Activated B cell treated with CpG ODN at 0.5 μM for 24 hours (primary cell): ENCODE data around the gene CDHR2. TPM values are rescaled to one million over a fixed set of nuclear protein-coding genes. Genes with fewer than 3 reads are reported as not detected.

ENCODE experiments used
- ATAC-seq: fragments of 200-7000 bp; cut with Tn5 transposase; one replicate; pipeline ENCODE4 v1.10.0; 2021; ENCODE audit warnings: low read depth, mild to moderate bottlenecking, moderate library complexity
- CTCF ChIA-PET: fragments of 350-600 bp; sonication (Branson Sonifier 250); formaldehyde crosslinking; loops from one replicate; lab custom pipeline; 2021; ENCODE audit warnings: antibody characterized with exemption; lab: Charles Lee
- POLR2A ChIA-PET: fragments of 350-600 bp; sonication (Branson Sonifier 250); formaldehyde crosslinking; loops from one replicate; lab custom pipeline; 2021; ENCODE audit warnings: antibody characterized with exemption; lab: Charles Lee
- DNase-seq: peaks from one replicate; pipeline ENCODE4 v3.0.0; 2022
- H3K27ac Mint-ChIP-seq: one replicate; pipeline ENCODE4 v1.8.0; 2020; ENCODE audit warnings: mixed read lengths
- H3K27me3 Mint-ChIP-seq: one replicate; pipeline ENCODE4 v1.8.0; 2021; ENCODE audit warnings: mixed read lengths
- H3K36me3 Mint-ChIP-seq: one replicate; pipeline ENCODE4 v1.8.0; 2021; ENCODE audit warnings: low read depth, mixed read lengths
- H3K4me1 Mint-ChIP-seq: one replicate; pipeline ENCODE4 v1.8.0; 2021; ENCODE audit warnings: mixed read lengths
- H3K4me3 Mint-ChIP-seq: one replicate; pipeline ENCODE4 v1.8.0; 2020; ENCODE audit warnings: mild to moderate bottlenecking, mixed read lengths
- H3K9me3 Mint-ChIP-seq: one replicate; pipeline ENCODE4 v1.8.0; 2020; ENCODE audit warnings: mixed read lengths
- intact Hi-C: fragments of 100-400 bp; cut with micrococcal nuclease; formaldehyde crosslinking; loops from one replicate; pipeline ENCODE4 v1.15.1; 2024
- total RNA-seq: library from RNA; stranded (reverse); gene quantifications from 2 replicates; pipeline ENCODE4 v1.2.3, GENCODE V29; 2022
- TF ChIP-seq, protein P1 (sequence below): fragments of 200-600 bp; IDR thresholded peaks from one replicate; pipeline ENCODE4 v1.8.0; 2022; ENCODE audit warnings: antibody characterized with exemption, mild to moderate bottlenecking

Gene CDHR2
- total RNA-seq, 1 donor from 2014 or later, result 0.31 TPM

GRCh38 chr5:176528761-176529115 lies 20.4 kb upstream of the CDHR2 start:
- intact Hi-C loops, result no loop called here
- Mint-ChIP-seq H3K27ac (peak overlapping the region; percentile 85), H3K4me3 (no peak overlapping the region), H3K4me1 (peaks cover 44% of the 10 kb centered on the region), H3K36me3 (peaks cover 38% of the 10 kb centered on the region), H3K9me3 (no peaks in the 10 kb centered on the region), H3K27me3 (no peaks in the 10 kb centered on the region)
- no peak for ATAC-seq
- ChIA-PET CTCF (interaction anchor here (1.7 kb wide), 1 partner anchor 14 kb away, joined by 9 read pairs; no protein-coding TSS in a partner anchor), POLR2A (interaction anchor here (2.5 kb wide), 1 partner anchor 9 kb away, joined by 13 read pairs; the partner anchor contains the start of gene RNF44)
- TF ChIP-seq, protein P1, sequence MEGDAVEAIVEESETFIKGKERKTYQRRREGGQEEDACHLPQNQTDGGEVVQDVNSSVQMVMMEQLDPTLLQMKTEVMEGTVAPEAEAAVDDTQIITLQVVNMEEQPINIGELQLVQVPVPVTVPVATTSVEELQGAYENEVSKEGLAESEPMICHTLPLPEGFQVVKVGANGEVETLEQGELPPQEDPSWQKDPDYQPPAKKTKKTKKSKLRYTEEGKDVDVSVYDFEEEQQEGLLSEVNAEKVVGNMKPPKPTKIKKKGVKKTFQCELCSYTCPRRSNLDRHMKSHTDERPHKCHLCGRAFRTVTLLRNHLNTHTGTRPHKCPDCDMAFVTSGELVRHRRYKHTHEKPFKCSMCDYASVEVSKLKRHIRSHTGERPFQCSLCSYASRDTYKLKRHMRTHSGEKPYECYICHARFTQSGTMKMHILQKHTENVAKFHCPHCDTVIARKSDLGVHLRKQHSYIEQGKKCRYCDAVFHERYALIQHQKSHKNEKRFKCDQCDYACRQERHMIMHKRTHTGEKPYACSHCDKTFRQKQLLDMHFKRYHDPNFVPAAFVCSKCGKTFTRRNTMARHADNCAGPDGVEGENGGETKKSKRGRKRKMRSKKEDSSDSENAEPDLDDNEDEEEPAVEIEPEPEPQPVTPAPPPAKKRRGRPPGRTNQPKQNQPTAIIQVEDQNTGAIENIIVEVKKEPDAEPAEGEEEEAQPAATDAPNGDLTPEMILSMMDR, result no peak
- no peak for DNase-seq

DNA sequence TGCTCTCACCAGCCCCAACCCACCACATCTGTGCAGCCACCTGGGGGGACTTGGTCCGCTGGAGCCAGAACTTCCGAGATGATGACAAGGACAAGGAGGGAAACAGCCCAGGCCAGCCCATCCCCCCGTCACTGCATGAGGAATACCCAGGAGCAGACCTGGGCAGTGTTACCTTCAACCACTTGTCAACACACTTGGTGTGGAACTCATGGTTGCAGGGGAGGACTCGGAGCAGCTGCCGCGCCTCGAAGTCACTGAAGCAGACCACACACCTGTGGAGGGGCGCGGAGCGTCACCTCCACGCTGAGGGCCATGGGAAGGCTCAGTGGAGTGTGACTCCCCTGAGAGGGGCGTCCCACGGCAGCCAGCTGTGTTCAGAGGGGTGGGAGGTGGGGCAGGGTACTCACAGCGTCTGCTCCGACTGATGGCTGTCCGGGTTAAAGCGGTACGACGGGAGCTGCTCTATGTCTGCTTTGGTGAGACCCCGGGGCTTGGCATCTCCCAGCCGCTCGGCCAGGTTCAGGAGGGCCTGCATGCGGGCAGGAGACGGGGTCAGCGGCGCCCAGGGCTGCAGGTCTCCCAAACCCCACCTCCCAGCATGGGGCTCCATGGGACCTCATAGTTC lies 19.9 kb upstream of the CDHR2 start:
- intact Hi-C loops, result no loop called here
- peak; percentile 11 for ATAC-seq
- no peaks in the 10 kb centered on the region for H3K27me3 Mint-ChIP-seq
- H3K4me1 Mint-ChIP-seq, result peaks cover 47% of the 10 kb centered on the region
- DNase-seq, result no peak
- no peak overlapping the region for H3K4me3 Mint-ChIP-seq
- peaks cover 39% of the 10 kb centered on the region for H3K36me3 Mint-ChIP-seq
- POLR2A ChIA-PET, result interaction anchor here (1.1 to 2.5 kb wide), 2 partner anchors 8 to 81 kb away, joined by 11 to 13 read pairs; partner anchors contain the start of genes FAF2 and RNF44
- CTCF ChIA-PET, result interaction anchor here (1.7 kb wide), 1 partner anchor 14 kb away, joined by 9 read pairs; no protein-coding TSS in a partner anchor
- TF ChIP-seq, protein P1, result no peak
- no peaks in the 10 kb centered on the region for H3K9me3 Mint-ChIP-seq
- H3K27ac Mint-ChIP-seq, result peak overlapping the region; percentile 85

GRCh38 chr5:176529741-176530141 lies 19.4 kb upstream of the CDHR2 start:
- TF ChIP-seq, protein P1, result no peak
- no peaks in the 10 kb centered on the region for H3K9me3 Mint-ChIP-seq
- H3K4me3 Mint-ChIP-seq, result peak overlapping the region; percentile 19
- peak overlapping the region; percentile 85 for H3K27ac Mint-ChIP-seq
- intact Hi-C loops, result loop anchor here (10.0 kb wide), 1 partner anchor 1585 kb away; the partner anchor contains the start of gene N4BP3
- DNase-seq (peak; percentile 34), ATAC-seq (peak; percentile 19)
- ChIA-PET POLR2A (interaction anchor here (1.1 to 2.5 kb wide), 3 partner anchors 8 to 82 kb away, joined by 5 to 13 read pairs (median 11); partner anchors contain the start of genes FAF2 and RNF44), CTCF (interaction anchor here (1.7 kb wide), 1 partner anchor 13 kb away, joined by 9 read pairs; no protein-coding TSS in a partner anchor)
- H3K36me3 Mint-ChIP-seq, result peaks cover 39% of the 10 kb centered on the region
- H3K27me3 Mint-ChIP-seq, result no peaks in the 10 kb centered on the region
- H3K4me1 Mint-ChIP-seq, result peaks cover 52% of the 10 kb centered on the region

- POLR2A ChIA-PET, result interaction anchor here (1.1 to 2.5 kb wide), 3 partner anchors 7 to 82 kb away, joined by 5 to 13 read pairs (median 11); partner anchors contain the start of genes FAF2 and RNF44
- Mint-ChIP-seq H3K9me3 (no peaks in the 10 kb centered on the region), H3K4me3 (no peak overlapping the region), H3K36me3 (peaks cover 37% of the 10 kb centered on the region), H3K4me1 (peaks cover 59% of the 10 kb centered on the region), H3K27me3 (no peaks in the 10 kb centered on the region), H3K27ac (no peak overlapping the region)
- ATAC-seq (no peak), DNase-seq (no peak)
- CTCF ChIA-PET, result interaction anchor here (1.0 to 1.7 kb wide), 2 partner anchors 12 to 114 kb away, joined by 4 to 9 read pairs; partner anchors contain the start of gene CLTB
- TF ChIP-seq, protein P1, result no peak
- intact Hi-C loops, result loop anchor here (10.0 kb wide), 1 partner anchor 1584 kb away; the partner anchor contains the start of gene N4BP3
Observed at GRCh38 chr5:176530393-176530982, 18.7 kb upstream of the CDHR2 start.
